K562 (cell line): ENCODE results near the gene LTK. TPM values are rescaled to one million over a fixed set of nuclear protein-coding genes. Genes with fewer than 3 reads are reported as not detected.

Experiments used
- CBX8 ChIP-seq: fragments of 200-600 bp; sonication (generic); IDR thresholded peaks from 2 replicates; pipeline ENCODE4 v1.6.1; 2012; ENCODE audit warnings: borderline replicate concordance, mixed run types, low read depth, mild to moderate bottlenecking, moderate library complexity, mixed read lengths, low read length, control low read depth, inconsistent platforms; ENCODE audit not compliant: poor library complexity, severe bottlenecking; ENCODE audit errors: extremely low read depth
- CCNT2 ChIP-seq: IDR thresholded peaks from 2 replicates; pipeline ENCODE4 v1.6.1; 2011; ENCODE audit warnings: borderline replicate concordance, low read depth, mild to moderate bottlenecking, moderate library complexity, mixed read lengths, low read length; ENCODE audit not compliant: insufficient read length; ENCODE audit errors: extremely low read depth
- DLX4 ChIP-seq: fragments of 250-450 bp; sonication (Bioruptor Pico); IDR thresholded peaks from 2 replicates; pipeline ENCODE4 v1.6.1; 2021; ENCODE audit warnings: mild to moderate bottlenecking
- FOXK2 ChIP-seq, 2 experiments: fragments of 450-650 bp; IDR thresholded peaks in 1 of 2; conservative IDR thresholded peaks in 1 of 2; 2 replicates each; pipeline ENCODE4 v1.6.1; 2016; ENCODE audit warnings: low read depth in 2 of 2, mild to moderate bottlenecking in 1 of 2
- IRF2 ChIP-seq: sonication (generic); formaldehyde crosslinking; IDR thresholded peaks from 2 replicates; pipeline ENCODE4 v1.8.1; 2022; ENCODE audit warnings: mild to moderate bottlenecking, missing genetic modification reagents
- KLF16 ChIP-seq: IDR thresholded peaks from 2 replicates; pipeline ENCODE4 v1.6.1; 2016; ENCODE audit warnings: antibody characterized with exemption
- MYC ChIP-seq, 2 experiments: fragments of 250-450 bp in 1 of 2; sonication (Bioruptor Pico) in 1 of 2; IDR thresholded peaks; 2 replicates each; pipeline versions ENCODE4 v1.5.1 to v1.6.1; 2012 to 2021; ENCODE audit warnings: low read depth in 2 of 2, borderline replicate concordance in 1 of 2, improper control_type of control experiment in 1 of 2, low read length in 1 of 2, mild to moderate bottlenecking in 1 of 2, moderate library complexity in 1 of 2
- NELFE ChIP-seq: IDR thresholded peaks from 2 replicates; pipeline ENCODE4 v1.6.1; 2011; ENCODE audit warnings: mild to moderate bottlenecking; ENCODE audit not compliant: insufficient read depth, insufficient read length
- NFYB ChIP-seq: IDR thresholded peaks from 2 replicates; pipeline ENCODE4 v1.6.1; 2011; ENCODE audit warnings: mild to moderate bottlenecking, moderate library complexity; ENCODE audit not compliant: insufficient read length; ENCODE audit errors: extremely low read depth
- SMARCE1 ChIP-seq: fragments of 450-650 bp; IDR thresholded peaks from 2 replicates; pipeline ENCODE4 v1.7.1; 2016; ENCODE audit warnings: mild to moderate bottlenecking
- SPI1 ChIP-seq: IDR thresholded peaks from 2 replicates; pipeline ENCODE4 v1.6.1; 2011; ENCODE audit warnings: low read depth, low read length, control low read depth, borderline replicate concordance
- SUPT5H ChIP-seq: fragments of 450-650 bp; IDR thresholded peaks from 2 replicates; pipeline ENCODE4 v1.6.1; 2016
- TCF3 ChIP-seq: sonication (generic); formaldehyde crosslinking; IDR thresholded peaks from 2 replicates; pipeline ENCODE4 v1.4.0; 2020; ENCODE audit warnings: mild to moderate bottlenecking, missing genetic modification reagents
- TEAD1 ChIP-seq, 2 experiments: fragments of 450-650 bp in 1 of 2; sonication (generic) in 1 of 2; formaldehyde crosslinking; IDR thresholded peaks; 2 replicates each; pipeline versions ENCODE4 v1.4.0 to v1.8.0; 2020 to 2022; ENCODE audit warnings: mild to moderate bottlenecking in 2 of 2, missing genetic modification reagents in 1 of 2
- THRB ChIP-seq: fragments of 450-650 bp; formaldehyde crosslinking; conservative IDR thresholded peaks from 2 replicates; pipeline ENCODE4 v1.4.0; 2022; ENCODE audit warnings: mild to moderate bottlenecking, missing genetic modification characterization
- ZNF12 ChIP-seq: sonication (generic); formaldehyde crosslinking; IDR thresholded peaks from 2 replicates; pipeline ENCODE4 v1.4.0; 2020; ENCODE audit warnings: mild to moderate bottlenecking, missing genetic modification reagents
- ZNF263 ChIP-seq: sonication (generic); formaldehyde crosslinking; IDR thresholded peaks from 2 replicates; pipeline ENCODE4 v1.8.0; 2022; ENCODE audit warnings: mild to moderate bottlenecking, missing genetic modification reagents, borderline replicate concordance
- ZSCAN32 ChIP-seq: fragments of 450-650 bp; formaldehyde crosslinking; IDR thresholded peaks from 2 replicates; pipeline ENCODE4 v1.4.0; 2020; ENCODE audit warnings: mild to moderate bottlenecking, moderate library complexity
- polyA plus RNA-seq, 8 experiments: library from polyadenylated mRNA; depleted of rRNA in 4 of 8; stranded (reverse) in 5 of 8; unstranded in 3 of 8; fragments of >200 nt; fragmentation: Nextera tagmentation in 2 of 8; fragmentation: Illumina TruSeq in 1 of 8; extraction: Ambion mirVana in 2 of 8; extraction: Trizol in 1 of 8; gene quantifications; 2 replicates each; pipeline versions ENCODE4 v1.2.1 to v1.2.3, GENCODE V29; 2011 to 2014; ENCODE audit warnings: inconsistent platforms in 1 of 8, missing spikeins in 1 of 8
- total RNA-seq, 7 experiments: library from RNA; depleted of rRNA in 6 of 7; stranded (reverse); fragments of >200 nt in 6 of 7; fragmentation: Illumina TruSeq in 2 of 7; extraction: Trizol in 2 of 7; gene quantifications; 2 replicates each; pipeline versions ENCODE4 v1.2.1 to v1.2.3, GENCODE V29; 2011 to 2021; ENCODE audit warnings: low replicate concordance in 1 of 7
- TF ChIP-seq, protein P1 (sequence below): fragments of 250-450 bp; sonication (Bioruptor Pico); IDR thresholded peaks from 2 replicates; pipeline ENCODE4 v1.4.0; 2020; ENCODE audit warnings: borderline replicate concordance
- TF ChIP-seq, protein P2 (sequence below): fragments of 150-350 bp; IDR thresholded peaks from 2 replicates; pipeline ENCODE4 v1.6.1; 2014; ENCODE audit warnings: low read depth, mild to moderate bottlenecking, low read length, borderline replicate concordance

LTK gene
- total and polyA plus RNA-seq, 9 of the 15 experiments (the other 6 are each of a cell fraction or from before 2014, with no cell fraction given): 0.25 to 4.4 (median 1.8) TPM

DNA sequence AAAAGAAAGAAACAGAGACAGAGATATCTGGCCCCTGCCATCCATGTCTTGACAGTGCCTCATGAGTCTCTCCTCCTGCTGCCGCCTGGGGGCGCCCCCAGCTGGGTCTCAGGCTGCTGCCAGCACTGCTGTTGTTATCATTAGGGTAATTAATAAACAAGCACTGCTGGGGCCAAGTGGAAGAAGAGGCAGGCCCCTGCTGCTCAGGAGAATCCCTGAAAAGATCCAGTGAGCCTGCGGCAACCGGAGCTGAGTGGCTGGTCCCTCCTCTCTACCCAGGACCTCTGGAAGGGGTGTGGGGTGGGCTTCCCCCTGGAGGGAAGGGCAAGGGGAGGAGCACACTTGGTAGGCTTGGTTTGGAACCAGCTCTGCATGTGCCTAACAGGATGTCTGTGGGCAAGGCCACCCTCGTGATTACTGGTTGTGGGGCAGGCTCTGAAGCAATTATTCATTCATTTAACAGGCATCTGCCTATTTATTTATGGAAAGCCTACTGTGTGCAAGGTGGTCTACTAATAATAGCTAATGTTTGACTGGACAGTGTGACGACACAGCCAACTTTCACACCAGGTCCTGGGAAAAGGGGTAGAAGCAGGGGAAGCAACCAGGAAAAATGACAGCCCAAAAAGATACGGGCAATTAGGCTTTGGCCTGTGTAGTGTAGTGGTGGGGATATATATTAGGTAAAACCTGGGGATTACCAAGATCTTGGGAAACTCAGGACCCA is 44.2 kb upstream of the LTK start (continued):
- TF ChIP-seq ZNF12 (no peak), DLX4 (CRISPR knock-in tag) (no peak), ZSCAN32 (no peak), SMARCE1 (no peak), MYC (IDR thresholded peaks at IDR 0.05; ENCODE audit: low read depth, low read length) (peak; percentile 50), MYC (CRISPR knock-in tag; IDR thresholded peaks at IDR 0.05; ENCODE audit: borderline replicate concordance, low read depth) (no peak), CBX8 (no peak), ZNF263 (CRISPR knock-in tag) (peak; percentile 64; the same call in 1 of the 2 replicates), THRB (CRISPR knock-in tag) (no peak), FOXK2 (conservative IDR thresholded peaks at IDR 0.05 in 1 of 2, IDR thresholded peaks at IDR 0.05 in 1 of 2; ENCODE audit: low read depth in 2 of 2) (peak; percentile 82 to 90), SPI1 (no peak), NELFE (no peak), SUPT5H (no peak), KLF16 (peak; percentile 70; the same call in 1 of the 2 replicates), NFYB (no peak), TEAD1 (CRISPR knock-in tag; IDR thresholded peaks at IDR 0.05) (no peak), IRF2 (CRISPR knock-in tag) (no peak), TCF3 (CRISPR knock-in tag) (no peak), CCNT2 (no peak)
- TF ChIP-seq, protein P1, sequence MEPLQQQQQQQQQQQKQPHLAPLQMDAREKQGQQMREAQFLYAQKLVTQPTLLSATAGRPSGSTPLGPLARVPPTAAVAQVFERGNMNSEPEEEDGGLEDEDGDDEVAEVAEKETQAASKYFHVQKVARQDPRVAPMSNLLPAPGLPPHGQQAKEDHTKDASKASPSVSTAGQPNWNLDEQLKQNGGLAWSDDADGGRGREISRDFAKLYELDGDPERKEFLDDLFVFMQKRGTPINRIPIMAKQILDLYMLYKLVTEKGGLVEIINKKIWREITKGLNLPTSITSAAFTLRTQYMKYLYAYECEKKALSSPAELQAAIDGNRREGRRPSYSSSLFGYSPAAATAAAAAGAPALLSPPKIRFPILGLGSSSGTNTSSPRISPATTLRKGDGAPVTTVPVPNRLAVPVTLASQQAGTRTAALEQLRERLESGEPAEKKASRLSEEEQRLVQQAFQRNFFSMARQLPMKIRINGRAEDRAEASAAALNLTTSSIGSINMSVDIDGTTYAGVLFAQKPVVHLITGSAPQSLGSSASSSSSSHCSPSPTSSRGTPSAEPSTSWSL (CRISPR knock-in tag): no peak
- TF ChIP-seq, protein P2, sequence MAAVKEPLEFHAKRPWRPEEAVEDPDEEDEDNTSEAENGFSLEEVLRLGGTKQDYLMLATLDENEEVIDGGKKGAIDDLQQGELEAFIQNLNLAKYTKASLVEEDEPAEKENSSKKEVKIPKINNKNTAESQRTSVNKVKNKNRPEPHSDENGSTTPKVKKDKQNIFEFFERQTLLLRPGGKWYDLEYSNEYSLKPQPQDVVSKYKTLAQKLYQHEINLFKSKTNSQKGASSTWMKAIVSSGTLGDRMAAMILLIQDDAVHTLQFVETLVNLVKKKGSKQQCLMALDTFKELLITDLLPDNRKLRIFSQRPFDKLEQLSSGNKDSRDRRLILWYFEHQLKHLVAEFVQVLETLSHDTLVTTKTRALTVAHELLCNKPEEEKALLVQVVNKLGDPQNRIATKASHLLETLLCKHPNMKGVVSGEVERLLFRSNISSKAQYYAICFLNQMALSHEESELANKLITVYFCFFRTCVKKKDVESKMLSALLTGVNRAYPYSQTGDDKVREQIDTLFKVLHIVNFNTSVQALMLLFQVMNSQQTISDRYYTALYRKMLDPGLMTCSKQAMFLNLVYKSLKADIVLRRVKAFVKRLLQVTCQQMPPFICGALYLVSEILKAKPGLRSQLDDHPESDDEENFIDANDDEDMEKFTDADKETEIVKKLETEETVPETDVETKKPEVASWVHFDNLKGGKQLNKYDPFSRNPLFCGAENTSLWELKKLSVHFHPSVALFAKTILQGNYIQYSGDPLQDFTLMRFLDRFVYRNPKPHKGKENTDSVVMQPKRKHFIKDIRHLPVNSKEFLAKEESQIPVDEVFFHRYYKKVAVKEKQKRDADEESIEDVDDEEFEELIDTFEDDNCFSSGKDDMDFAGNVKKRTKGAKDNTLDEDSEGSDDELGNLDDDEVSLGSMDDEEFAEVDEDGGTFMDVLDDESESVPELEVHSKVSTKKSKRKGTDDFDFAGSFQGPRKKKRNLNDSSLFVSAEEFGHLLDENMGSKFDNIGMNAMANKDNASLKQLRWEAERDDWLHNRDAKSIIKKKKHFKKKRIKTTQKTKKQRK: no peak
